NCI-H1105 (cell line): ENCODE data around the gene TMC3.

Experiments
- DNase-seq: peaks from one replicate; lab custom pipeline; 2025; lab: John Stamatoyannopoulos, UW

Gene TMC3

GRCh38 chr15:81297603-81298575 is 76.1 kb downstream of the TMC3 start:
- no peak for DNase-seq

DNA sequence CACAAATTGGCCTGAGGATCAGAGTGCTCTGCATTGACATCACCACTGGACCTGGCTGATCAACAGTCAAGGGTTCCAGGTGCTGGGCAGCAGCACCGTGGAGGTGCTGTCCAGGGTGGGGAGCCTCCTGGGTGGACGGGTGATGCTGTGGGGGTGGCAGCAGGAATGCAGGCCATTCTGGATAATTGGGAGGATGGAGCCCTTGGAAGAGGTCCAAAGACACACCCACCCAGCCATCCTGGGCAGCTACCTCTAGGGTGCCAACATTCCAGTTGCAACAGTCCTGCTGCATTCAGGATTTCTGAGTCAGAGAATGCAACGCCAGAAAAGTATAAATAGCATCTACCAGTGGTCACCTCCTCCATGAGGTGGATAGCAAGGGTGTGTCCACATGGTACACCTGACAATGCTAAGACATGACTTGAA is 76.9 kb downstream of the TMC3 start:
- DNase-seq = no peak

GRCh38 chr15:81296673-81297072 is 77.3 kb downstream of the TMC3 start:
- DNase-seq = no peak

GRCh38 chr15:81296186-81296585 is 77.8 kb downstream of the TMC3 start:
- DNase-seq = no peak

DNA sequence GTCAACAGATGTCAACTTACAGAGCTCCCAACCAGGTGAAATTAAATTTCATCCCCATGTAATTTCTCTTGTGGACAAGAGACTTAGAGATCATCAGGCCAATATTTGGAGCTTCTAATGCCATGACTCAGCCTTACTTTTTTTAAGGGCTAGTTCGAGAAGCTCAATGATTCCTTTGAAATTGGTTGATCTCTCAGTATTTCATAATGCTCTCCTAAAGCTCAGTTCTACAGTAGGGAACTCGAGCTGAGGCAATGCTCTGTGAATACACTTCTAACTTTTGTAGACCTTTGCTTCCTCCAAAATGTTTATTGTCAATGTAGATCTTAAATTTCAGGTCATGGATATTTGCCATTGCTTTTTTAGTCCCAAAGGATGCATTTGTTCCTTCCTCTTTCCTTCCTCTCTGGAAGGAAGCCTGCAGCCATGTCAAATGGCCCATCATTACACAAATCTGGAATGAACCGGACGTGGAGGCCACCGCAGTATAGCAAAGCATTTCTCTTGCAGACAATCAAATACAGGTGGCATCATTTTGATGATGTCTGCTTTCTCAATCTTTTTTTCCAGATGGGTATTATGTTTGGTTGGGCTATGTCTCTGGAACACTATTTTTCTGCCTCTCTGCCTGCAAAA is 78.4 kb downstream of the TMC3 start:
- no peak for DNase-seq

GRCh38 chr15:81294516-81294880 is 79.5 kb downstream of the TMC3 start:
- DNase-seq = no peak

GRCh38 chr15:81293728-81294515 is 80.1 kb downstream of the TMC3 start:
- no peak for DNase-seq

DNA sequence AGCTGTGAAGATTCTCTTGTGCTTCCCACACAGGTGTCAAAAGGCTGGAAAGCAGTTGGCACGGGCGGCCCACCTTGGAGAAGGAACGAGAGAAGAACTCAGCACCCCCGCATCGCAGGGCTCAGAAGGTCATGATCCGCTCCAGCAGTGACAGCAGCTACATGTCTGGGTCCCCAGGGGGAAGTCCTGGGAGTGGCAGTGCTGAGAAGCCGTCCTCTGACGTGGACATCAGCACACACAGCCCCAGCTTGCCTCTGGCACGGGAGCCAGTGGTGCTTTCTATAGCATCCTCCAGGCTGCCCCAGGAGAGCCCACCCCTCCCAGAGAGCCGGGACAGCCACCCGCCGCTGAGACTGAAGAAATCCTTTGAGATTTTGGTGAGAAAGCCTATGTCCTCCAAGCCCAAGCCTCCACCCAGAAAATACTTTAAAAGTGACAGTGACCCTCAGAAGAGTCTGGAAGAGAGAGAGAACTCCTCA is 81.5 kb downstream of the TMC3 start:
- no peak for DNase-seq

GRCh38 chr15:81291916-81292522 is 82.0 kb downstream of the TMC3 start:
- no peak for DNase-seq

GRCh38 chr15:81289910-81290309 is 84.1 kb downstream of the TMC3 start:
- no peak for DNase-seq

DNA sequence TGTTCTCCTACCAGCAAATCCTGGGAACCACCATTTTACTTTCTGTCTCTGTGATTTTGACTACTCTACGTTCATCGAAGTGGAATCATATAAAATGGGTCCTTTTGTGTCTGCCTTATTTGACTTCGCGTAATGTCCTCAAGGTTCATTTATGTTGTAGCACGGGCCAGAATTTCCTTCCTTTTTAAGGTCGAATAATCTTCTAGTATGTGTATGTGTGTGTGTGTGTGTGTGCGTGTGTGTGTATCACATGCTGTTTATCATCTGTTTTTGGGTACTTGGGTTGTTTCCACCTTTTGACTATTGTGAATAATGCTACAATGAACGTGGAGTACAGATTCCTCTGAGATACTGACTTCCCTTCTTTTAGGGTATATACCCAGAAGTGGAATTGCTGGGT is 85.4 kb downstream of the TMC3 start:
- DNase-seq = no peak

DNA sequence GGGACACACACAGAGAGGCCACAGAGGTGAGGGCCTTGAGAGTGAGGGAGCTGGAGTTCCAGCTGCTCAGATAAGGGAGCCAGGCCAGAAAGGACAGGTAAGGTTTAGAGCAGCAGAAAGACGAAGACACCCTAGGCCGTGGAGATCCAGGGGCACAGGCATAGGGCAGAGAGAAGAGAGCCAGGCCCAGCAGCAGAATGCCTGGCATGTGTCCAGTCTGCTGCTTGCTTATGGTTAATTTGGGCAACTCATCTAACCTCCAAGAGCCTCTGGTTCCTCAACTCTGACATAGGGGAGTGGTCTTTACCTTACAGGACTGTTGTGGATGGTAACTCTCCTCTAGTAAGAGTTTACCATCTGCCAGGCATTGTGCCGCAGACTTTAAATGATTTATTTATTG is 86.0 kb downstream of the TMC3 start:
- DNase-seq = no peak

DNA sequence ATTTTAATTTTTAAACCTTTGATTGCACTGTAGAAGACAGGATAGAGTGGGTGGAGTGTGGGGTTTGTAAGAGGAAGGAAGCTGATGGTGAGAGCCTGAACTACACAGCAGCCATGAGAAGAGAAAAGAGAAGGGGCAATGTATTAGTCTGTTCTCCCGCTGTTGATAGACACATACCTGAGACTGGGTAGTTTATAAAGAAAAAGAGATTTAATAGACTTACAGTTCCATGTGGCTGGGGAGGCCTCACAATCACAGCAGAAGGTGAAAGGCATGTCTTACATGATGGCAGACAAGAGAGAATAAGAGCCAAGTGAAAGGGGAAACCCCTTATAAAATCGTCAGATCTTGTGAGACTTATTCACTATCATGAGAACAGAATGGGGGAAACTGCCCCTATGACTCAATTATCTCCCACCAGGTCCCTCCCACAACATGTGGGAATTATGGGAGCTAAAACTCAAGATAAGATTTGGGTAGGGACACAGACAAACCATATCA is 87.3 kb downstream of the TMC3 start:
- no peak for DNase-seq

- DNase-seq = no peak
Measured at GRCh38 chr15:81285461-81285860, 88.6 kb downstream of the TMC3 start.

DNA sequence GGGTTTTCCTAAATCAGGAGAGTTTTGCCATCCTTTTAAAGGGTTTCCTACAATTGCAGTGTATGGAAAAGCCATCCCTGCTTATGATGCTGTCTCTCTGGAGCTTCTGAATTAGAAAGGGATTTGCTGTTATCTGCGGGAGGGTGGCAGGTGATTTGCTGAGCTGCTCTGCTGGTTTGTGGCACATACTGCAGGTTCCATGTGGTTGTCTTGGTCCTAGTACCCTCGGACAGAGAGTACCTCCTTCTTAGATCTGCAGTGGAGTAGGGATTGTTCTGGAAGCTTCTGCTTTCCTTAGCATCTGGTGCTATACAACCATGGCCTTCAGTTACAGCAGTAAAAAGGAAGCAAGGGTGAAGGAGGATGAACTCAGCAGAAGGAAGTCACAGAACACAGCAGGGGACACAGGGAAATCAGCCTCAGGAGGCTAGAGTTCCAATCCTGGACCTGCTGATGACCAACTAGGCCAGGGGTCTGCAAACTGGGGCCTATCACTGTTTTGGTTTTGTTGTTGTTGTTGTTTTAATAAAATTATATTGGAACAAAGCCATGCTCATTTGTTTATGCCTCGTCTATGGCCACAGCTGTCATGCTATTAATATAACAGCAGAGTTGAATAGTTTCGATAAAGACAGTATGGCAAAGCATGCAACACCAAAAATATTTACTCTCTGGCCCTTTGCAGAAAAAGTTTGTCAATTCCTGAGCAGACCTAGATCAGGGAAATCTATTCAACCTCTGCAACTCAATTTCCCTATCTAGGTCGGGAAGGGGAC is 89.6 kb downstream of the TMC3 start:
- DNase-seq = no peak

- DNase-seq = no peak
Measured at GRCh38 chr15:81282911-81283310, 91.1 kb downstream of the TMC3 start.

DNA sequence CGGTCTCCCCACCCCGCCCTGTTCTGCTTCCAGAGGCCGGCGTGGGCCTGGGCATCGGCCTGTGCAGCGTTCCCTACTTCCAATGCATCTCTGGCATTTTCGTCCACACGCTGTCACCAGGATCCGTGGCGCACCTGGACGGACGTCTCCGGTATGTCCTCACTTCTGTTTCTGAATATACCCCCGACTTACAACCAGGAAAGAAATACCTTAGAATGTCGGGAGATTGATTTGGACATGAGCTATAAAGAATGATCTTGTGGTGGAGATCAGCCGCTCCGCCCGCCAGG is 91.5 kb downstream of the TMC3 start:
- DNase-seq = no peak

DNA sequence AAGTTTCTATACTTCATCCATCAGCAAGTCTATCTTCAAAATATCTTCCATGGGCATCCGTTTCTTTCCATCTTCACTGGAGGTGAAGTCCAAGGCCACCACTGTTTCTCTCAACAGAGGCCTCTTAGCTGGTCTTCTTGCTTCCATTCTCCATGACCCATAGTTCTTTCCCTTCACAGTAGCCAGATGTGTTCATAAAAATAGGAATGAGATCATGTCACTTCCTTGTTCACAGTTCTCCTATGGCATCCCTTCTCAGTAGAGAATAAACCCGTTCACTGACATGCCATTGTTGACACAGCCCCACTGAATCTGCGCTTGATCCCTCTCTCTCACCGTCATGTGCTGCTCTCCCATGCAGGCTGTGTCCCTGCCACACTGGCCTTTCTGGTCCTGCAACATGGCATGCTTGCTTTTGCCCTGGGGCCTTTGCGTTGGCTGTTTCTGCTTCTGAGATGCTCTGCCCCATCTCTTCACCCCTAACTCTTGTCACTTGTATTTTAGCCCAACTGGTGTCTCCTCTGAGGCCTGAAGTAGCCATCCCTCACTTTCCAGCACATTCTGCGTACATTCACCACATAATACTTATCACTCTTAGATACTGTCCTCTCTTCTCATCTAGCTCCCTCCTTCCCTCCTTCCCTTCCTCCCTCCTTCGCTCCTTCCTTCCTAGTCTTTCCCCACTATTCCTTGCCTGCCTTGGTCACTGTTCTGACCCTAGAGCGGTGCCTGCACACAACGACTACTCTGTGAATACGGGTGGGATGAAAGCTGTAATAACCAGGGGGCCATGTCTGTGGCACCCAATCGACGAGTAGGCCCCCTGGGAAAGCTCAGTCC is 92.0 kb downstream of the TMC3 start:
- DNase-seq = no peak

GRCh38 chr15:81281456-81281735 is 92.6 kb downstream of the TMC3 start:
- DNase-seq = no peak
